Anterior cingulate cortex (tissue), 58 donors: ENCODE results near the gene CAPG.

Source experiments
- DNase-seq, 58 donors: peaks; one replicate each; lab custom pipeline; 2025; lab: John Stamatoyannopoulos, UW

CAPG gene, protein sequence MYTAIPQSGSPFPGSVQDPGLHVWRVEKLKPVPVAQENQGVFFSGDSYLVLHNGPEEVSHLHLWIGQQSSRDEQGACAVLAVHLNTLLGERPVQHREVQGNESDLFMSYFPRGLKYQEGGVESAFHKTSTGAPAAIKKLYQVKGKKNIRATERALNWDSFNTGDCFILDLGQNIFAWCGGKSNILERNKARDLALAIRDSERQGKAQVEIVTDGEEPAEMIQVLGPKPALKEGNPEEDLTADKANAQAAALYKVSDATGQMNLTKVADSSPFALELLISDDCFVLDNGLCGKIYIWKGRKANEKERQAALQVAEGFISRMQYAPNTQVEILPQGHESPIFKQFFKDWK

DNA sequence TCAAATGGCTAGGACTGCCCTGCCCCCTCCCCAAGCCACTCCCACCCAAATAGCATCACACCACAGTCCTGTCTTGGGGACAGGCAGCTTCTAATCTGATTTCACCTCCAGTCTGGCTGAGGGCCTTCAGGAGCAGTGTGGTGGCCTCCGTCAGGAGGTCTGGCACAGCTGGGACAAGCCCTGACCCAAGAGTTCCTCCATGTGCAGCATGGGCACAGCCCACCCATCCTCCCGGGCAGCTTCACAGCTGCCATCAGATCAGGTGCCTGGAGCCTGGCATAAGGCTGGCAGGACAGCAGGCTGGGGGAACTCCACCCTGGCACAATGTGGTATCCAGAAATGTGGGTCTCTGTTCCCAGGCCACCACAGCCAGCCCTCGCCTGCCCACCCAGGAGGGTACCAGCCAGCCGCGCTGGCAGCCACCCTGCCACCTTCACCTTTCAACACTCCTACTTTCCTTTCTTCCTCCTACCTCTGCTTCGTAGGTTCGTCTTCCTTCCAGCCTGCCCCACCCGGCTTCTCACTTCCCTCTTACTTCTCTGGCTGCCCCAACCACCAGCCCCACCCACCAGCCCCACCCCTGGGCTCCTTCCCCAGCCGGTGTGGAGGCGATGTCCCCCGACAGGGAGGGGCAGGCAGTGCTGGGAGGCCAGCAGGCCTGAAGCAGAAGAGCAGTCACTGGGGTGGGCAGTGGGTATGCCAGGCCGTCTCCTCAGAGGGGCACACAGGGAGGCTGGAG lies at the start of gene CAPG:
Gene CAPG (minus strand): TSS at position 522 of the 739 bp plus-strand sequence. CDS start 8,221 bp downstream, outside the sequence.
- DNase-seq = peak in 4 of 58 donors; percentile 20 to 42 (median 22)

DNA sequence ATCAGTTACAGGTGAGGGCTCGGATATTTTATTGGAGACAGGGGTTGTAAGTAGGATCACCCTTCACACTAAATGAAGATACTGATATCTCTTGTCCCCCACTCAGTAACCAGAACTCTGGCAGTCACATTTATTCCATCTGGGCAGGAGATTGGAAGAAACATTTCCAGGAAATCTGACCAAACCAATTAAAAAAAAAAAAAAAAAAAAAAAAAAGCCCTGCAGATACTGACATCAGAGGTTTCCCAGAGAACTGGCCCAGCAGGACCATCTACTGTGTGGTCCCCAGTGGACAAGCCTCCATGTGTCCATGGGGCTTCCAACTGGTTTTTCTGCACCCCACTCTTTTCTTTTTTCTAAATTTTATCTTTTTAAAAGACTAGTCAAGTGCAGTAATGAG lies 49.6 kb upstream of the CAPG start:
- no peak for DNase-seq

DNA sequence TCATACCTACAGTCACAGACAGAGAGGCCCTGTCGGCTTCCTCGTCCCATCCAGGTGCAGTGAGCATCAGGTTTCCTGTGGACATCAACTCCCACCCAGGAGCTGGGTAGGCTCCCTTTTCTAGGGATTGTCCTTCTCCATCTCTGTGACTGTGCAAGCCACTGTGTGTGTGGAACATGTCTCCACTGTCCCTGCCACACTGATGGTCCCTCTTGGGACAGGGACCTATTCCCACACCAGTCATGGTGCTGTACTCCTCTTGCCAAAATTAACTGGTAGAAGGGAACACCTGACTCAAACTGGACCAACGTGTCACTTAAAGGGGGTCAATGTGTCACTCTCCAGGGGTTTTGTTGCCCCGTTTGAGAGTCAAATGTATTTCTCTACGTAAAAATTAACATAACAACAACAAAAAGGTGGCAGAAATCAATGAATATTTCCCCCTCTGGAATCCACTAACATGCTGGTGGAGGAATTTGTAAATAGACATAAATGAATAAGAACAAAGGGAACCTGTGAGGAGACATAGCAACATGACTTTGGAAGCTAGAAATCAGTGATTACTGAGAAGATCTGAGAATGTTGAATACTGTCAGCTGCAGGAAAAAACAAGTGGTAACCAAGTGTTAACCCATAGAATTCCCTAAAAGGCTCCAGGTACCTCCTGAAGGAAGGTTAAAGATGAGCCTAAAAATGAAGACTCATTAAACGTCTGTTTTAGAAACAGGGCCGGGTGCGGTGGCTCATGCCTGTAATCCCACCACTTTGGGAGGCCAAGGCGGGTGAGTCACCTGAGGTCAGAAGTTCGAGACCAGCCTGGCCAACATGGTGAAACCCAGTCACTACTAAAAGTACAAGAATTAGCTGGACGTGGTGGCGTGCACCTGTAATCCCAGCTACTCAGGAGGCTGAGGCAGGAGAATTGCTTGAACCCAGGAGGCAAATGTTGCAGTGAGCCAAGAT lies 48.7 kb upstream of the CAPG start:
- DNase-seq = no peak

DNA sequence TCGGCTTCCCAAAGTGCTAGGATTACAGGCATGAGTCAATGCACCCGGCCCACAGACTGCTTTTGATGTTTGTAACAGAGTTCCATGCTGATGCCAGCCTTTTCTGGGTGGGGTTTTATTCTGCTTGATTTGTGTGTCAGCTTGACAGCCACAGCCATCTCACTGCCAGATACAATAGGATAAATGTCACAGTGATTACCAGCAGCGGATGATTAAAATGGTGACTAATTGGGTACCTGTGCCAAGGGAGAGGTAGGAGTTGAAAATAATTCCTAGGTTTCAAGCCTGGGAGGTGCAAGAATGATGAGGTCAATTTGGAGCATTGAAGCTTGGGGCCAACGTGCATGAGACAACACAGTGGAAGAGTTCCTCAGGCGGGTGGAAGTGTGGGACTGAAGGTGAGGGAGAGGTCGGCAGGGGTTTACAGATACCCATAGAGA lies 47.7 kb upstream of the CAPG start:
- DNase-seq = peak in 2 of 58 donors; percentile 11 to 43

DNA sequence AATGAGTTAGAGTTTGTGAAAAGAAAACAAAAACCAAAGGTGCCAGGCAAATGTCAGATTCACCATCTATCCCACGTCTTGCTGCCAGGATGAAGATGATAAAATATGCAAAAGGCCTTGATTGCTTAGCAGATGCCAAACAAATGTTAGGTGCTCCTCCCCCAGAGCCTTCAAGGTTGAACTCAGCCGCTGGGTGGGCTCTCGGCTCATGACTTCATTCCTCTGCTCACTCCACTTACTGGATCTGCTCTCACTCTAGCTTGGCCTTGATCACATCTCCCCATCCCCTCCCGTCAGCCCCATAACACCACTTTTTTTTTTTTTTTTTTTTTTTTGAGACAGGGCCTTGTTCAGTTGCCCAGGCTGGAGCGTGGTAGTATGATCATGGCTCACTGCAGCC lies 46.9 kb upstream of the CAPG start:
- DNase-seq = no peak

DNA sequence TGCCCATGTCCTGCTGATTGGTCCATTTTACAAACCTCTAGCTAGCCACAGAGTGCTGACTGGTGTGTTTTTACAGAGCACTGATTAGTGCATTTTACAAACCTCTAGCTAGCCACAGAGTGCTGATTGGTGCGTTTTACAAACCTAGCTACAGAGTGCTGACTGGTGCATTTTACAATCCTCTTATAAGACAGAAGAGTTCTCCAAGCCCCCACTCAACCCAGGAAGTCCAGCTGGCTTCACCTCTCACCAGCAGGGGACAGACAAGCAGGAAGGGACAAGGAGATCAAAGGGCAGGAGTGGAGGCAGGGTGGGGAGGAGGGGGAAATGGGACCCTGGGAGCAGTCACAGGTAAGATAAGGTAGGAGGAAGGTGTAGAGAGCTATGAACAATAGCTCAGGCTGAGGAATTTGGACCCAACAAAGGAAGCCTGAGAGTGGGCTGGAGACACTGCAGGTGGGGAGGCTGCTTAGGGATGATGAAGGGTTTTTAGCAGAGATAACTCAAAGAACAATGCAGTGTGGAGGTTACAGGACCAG lies 45.5 kb upstream of the CAPG start:
- no peak for DNase-seq

DNA sequence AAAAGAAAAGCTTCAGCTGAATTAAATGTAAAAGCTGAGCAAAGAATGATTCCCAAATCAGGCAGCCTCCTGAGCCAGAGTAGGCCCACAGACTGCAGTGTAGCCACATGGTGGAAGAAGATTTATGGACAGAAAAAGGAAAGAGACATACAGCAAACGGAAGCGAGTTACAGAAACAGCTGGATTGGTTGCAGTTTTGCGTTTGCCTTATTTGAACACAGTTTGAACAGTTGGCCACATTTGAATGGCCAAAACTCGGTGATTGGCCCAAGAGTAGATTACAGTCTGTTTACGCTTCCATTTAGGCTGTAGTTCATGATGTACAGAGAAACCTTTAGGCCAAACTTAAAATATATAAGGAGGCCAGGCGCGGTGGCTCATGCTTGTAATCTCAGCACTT lies 43.4 kb upstream of the CAPG start:
- no peak for DNase-seq

DNA sequence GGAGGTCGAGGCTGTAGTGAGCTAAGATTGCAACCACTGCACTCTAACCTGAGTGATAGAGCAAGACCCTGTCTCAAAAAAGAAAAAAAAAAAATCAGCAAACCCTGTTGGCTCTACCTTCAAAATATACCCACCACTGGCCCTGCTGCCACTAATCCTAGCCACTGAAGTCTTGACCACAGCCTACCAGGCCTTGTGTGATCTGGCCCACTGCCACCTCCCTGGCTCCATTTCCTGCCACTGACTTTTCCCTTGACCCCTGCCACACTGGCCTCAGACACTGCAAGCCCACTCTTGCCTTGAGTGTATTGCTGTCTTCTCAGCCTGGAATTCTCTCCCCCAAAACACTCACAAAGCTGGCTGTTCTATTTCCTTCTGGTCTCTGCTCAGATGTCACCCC lies 42.1 kb upstream of the CAPG start:
- DNase-seq = no peak

DNA sequence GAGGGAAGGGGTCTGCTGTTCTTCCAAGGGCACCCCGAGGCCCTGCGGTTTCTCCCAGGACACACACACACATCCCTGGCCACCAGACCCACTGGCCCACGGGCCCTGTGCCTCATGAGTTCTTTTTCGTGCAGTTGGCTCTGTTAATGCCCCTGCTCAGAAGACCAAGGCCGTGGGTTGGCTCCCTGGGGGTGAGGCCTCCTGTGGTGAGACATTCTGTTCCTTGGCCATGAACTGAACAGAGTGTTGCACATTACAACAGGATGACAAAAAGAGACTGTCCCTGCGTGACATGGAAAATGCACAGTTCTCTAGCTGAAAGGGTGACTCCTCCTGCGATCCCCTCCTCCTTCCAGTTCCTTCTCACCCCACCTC lies 39.0 kb upstream of the CAPG start:
- DNase-seq = no peak

DNA sequence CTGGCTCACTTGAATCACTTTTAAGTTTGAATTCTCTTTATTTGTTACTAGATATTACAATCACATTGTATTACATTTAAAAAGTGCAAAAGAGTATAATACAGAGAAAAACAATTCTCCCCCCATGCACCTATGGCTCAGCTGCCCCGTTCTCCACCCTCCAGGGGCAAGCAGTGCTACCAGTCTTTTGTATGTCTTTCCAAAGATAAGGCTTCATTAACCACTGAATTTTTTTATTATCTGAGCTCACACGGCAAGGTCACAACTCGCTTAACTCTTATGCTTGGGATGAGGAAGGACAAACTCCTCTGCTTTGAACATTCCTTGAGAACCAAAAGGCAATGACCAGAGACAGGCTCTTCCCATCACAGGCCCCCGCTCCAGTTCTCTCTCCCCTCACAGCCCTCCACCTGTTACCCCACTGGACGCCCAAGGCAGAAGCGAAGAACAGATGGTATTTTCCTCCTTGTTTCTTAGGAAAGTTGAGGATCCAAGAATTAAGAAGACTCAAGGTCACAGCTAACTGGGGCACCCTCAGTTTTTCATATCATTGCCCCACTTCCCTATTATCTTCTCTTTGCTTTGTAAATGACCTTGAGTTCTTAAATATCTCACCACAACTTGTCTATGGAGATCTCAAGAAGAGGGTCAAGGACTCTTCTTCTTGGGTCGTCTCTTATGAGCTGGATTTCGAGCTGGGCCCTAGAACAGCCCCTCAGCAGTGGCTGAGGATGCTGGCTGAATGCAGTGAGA lies 38.5 kb upstream of the CAPG start:
- DNase-seq = no peak

DNA sequence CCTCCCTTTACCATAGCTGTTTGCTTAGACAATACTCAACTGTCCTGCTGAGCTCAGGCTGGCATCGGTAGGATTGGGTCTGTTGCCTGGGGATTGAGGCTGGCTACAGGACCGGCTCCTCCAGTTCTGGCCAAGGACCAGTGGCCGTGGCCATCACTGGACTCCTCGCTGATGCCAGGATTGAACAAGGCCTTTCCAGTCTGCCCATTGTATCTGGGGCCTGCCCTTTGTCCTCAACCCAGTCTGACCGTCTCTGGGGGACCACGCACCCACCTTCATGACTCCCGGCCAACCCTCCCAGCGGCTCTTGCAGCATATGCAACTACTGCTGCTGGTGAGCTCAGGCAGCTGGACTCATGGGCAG lies 37.0 kb upstream of the CAPG start:
- DNase-seq = peak in 14 of 58 donors; percentile 15 to 78 (median 36)

DNA sequence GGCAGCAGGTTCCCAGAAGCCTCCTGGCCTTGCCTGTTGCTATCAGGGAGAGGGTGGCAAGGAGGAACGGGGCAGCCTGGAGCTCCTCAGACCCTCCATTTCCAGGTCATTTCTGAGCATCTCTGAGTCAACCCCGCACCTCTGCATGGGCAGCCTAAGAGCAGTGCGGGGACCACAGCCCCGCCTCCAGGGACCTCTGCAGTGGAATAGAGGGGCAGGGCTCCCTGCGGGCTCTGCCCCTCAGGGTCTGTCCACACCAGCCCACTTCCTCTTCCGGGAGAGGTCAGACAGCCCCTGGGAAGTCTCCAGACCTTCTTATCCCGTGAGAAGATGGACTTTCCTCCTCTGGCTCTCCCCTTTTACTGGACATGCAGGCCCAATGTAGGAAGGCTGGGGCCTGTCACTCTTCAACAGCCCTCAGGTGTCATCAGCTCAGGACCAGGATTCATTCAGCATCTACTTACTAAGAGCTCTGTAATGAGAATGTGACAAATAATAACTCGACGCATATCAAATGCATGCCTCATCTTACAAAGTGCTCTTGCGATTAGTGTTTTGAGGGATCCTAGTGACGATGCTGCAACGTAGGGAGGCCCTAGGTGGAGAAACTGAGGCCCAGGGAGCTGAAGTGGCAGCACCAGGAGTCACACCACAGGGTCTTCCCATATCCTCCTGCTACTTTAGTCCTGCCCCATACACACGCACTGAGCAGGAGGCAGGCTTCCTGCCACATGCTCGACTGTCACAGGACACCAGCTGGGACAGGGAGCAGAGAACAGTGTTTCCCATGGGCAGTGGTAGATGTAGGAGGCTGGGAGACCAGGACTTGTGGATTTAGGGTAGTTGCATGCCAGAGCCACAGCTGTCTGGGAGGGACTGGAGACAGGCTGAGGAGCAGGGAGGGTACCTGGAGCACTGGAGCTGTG lies 36.4 kb upstream of the CAPG start:
- DNase-seq = peak in 7 of 58 donors; percentile 16 to 78 (median 44)

DNA sequence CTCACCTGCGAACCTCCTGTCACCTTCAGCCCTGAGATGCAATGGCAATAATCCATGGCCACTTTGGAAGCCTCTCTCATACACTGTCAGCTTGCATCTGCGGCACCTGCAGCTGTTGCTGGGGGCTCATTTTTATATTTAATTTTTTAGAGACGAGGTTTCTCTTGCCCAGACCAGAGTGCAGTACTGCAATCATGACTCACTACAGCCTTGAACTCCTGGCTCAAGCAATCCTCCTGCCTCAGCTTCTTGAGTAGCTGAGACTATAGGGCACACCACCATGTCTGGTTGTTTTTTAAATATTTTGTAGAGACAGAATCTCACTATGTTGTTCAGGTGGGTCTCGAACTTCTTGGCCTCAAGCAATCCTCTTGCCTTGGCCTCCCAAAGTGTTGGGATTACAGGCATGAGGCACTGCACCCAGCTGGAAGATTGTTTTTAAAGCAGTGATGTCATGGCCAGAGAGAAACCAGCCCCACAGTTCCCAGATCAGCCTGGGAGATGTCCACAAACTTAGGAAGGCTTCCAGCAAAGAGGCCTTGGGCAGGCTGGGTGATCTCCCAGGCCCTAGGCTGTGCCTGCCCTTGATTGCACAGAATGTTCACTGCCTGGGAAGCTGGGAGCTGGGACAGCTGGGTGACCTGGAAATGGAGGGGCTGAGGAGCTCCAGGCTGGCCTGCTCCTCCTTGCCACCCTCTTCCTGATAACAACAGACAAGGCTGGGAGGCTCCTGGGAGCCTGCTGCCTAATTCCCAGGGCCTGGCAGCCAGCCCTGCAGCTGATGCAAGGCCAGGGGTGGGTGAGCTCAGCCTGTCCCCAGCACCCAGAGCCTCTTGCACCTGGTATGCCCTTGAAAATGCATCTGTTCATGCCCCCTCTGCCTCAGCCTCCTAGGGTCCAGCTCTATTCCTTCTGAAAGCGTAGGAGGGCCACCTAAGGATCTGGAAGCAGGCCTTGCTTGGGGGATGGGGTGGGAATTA lies 35.4 kb upstream of the CAPG start:
- DNase-seq = peak in 16 of 58 donors; percentile 13 to 71 (median 23)

DNA sequence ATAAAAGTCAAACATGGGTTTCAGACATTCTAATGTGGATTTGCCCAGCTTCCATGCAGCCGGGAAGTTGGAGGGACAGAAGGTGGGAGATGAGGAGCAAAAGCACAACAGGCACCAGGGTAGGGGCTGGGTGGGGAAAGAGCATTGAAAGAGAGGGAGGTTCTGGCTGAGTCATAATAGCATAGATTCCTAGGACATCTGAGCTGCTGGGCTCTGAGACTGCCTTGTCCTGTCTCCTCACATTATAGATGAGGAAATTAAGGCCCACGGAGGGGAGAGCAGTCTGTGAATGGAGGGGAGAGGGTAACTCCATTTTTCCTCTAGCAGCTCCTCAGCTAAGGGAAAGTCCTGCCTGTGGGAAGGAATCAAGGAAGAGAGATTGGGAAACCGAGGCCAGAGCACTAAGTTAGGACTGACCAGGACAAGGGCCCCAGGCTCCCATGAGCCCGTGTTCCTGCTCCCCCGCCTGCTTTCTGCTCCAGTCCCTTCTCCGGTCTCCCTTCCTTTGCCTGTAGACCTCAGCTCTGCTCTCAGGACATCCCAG lies 34.5 kb upstream of the CAPG start:
- DNase-seq = no peak

DNA sequence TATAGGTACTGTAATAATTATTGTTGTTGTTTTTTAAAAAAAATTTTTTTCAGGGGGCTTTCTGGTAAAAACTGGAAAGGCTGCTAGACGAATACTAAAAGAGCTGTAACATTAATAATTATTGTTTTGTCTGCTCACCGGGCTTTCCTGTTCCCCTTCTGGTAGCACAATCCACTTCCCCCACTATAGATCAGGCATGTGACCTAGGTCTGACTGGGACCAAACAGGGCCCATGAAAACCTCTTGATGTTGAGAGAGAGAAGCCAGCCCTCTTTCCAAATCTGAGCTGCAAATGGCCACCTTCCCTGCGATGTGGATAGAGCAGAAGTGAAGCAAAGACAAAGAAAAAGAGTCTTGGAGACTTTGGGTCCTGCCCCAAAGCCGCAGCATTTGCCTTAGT lies 31.7 kb upstream of the CAPG start:
- DNase-seq = no peak

DNA sequence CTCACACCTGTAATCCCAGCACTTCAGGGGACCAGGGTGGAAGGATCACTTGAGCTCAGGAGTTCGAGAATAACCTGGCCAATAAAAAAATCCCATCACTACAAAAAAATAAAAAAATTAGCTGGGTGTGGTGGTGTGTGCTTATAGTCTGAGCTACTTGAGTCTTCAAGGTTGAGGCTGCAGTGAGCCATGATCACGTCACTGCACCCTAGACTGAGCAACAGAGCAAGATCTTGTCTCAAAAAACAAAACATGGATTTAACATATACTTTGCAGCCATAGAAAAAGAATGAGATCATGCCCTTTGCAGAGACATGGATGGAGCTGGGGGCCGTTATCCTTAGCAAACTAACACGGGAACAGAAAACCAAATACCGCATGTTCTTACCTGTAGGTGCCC lies 30.6 kb upstream of the CAPG start:
- DNase-seq = no peak

DNA sequence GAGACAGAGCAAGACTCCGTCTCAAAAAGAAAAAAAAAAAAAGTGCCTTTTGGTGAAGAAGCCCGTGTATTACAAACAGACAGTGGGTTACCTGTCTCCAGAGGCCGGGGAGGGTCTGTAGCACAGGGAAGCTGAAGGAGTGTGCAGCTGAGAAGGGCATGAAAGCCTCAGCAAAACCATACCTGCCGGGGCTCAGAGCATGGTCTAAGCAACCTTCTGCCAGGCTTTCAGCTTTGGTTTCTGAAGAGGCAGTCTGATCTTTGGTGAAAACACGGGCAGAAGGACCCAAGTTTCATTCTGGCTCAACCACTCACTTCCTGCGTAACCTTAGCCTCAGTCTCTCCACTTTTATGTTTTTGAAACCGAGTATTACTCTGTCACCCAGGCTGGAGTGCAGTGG lies 29.8 kb upstream of the CAPG start:
- no peak for DNase-seq
